Adipose tissue (tissue), 3 donors: Measurements from ENCODE around the gene SMARCAL1. TPM values are rescaled to one million over a fixed set of nuclear protein-coding genes. Genes with fewer than 3 reads are reported as not detected.

Source experiments
- H3K27ac ChIP-seq: one replicate; pipeline ENCODE4 v1.5.1; 2013; ENCODE audit warnings: low read depth, low read length
- WGBS, 3 donors: extraction: QIAGEN DNeasy Blood & Tissue Kit; methylation state at CpG; one replicate each; pipeline ENCODE4 v1.1.7; 2013; 5-methylcytosine and 5-hydroxymethylcytosine counted together
- polyA plus RNA-seq, 3 donors: library from polyadenylated mRNA; stranded (reverse); fragments of 200-250 nt; gene quantifications; one replicate each; pipeline ENCODE4 v1.2.3, GENCODE V29; 2013
- donor health status: healthy with polysubstance abuse.
- donor health status: Bipolar disorder and iron deficiency.
- donor health status: healthy.

SMARCAL1 gene
- polyA plus RNA-seq, 3 donors: 6.7 to 7.5 (median 6.8) TPM

DNA sequence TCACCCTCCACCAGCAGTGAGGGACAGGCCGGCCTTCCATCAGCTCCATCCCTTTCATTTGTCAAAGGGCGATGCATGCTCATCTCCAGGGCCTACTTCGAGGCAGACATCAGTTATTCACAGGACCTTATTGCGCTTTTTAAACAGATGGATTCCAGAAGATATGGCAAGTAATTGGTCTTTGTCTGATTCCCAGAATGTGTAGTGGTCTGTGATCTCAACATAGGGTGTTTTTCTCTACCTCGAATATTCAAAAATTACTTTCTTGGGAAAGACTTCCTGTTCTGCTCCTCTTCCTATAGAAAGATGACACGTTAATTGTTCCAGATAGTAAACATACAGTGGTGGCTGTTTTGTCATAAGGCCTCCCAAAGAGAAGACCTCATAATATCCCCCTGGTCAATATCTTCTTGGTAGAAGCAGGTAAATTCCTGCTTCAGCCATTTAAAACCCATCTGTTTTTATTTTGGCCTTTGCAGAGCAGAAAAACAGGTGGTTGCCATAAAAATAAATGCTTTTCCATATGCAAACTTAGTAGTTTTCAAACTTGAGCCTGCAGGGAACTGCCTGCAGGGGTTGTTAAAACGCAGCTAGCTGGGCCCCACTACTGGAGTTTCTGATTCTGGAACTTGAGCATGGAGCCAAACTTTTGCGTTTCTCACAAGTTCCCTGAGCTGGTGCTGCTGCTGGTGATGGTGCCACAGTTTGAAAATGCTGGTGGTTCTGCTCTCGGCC is 8.2 kb downstream of the SMARCAL1 start:
- no peak overlapping the region for H3K27ac ChIP-seq
- WGBS, 3 donors: 84 to 94% (median 91%) methylated on average over 9 of the region's 9 CpGs

DNA sequence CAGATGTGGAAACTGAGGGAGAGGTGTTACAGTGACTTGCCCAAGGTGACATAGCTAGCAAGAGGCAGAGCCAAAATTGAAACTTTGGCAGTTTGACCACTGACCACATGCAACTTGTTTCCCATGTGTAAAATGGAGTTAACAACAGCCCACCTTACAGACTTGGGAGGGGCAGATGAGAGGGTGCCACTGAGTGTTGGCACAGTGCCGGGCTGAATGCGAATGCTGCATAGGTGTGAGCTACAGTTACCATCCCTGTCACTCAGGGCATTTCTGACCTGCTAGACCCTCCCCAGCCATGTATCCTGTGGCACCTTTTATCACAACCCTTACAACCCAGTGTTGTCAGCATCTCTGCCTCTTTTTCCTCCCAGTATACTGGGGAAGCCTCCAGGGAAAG is 10.8 kb downstream of the SMARCAL1 start:
- WGBS, 3 donors: 96 to 100% (median 98%) methylated on average over 2 of the region's 2 CpGs
- H3K27ac ChIP-seq: no peak overlapping the region

DNA sequence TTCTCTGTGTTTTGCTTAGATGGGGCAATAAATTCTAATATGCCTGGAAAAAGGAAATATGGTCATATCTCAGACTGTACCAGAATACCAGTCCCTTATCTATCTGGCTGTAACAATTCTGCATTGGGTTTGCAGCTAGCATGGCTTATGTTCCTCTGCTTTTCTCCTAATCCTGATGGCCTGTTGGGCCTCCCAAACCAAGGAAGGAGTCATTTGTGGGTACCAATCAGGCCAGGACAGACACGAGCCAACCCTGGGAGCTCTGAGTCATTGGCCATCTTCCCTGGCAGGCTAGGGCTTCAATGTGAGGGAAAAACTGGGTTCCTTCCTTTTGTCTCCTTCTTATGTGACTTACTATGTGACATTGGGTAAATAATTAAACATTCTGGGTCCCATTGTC is 12.0 kb downstream of the SMARCAL1 start:
- H3K27ac ChIP-seq: no peak overlapping the region
- 88 to 100% (median 91%) methylated on average over 1 of the region's 1 CpG for WGBS, 3 donors

DNA sequence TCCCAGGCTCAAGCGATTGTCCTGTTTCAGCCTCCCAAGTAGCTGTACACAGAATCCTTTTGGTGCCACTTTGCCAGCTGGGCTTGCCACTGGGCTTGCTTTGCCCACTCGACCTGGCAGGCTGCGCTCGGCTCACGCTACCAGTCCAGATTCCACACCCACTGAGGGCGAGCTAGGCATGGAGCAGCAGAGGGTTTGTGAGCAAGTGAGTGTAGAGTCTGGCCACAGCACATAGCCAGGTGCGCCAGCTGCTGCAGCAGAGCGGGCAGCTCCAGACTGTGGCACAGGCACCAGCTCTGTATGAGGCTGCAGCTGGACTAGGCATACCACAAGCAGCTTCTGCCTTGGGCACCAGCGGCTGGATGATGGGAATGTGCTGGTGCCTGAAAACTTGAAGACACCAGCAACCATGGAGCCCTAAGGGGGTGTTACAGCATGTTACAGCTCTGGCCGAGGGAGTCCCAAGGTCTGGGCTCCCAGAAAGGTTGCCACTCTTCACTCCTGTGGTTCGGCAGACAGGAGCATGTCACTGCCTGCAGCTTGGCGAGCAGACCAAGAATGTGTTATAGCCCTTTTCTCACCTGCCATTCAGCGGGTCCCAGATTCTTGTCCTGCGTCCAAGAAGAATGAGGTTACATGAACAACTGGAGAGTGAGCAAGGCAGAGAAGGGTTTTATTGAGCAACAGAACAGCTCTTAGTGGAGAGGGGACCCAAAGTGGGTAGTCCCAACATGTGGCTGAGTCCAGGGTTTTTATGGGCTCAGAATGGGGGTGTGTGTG is 12.9 kb downstream of the SMARCAL1 start:
- 98 to 100% (median 98%) methylated on average over 14 of the region's 14 CpGs for WGBS, 3 donors
- no peak overlapping the region for H3K27ac ChIP-seq

DNA sequence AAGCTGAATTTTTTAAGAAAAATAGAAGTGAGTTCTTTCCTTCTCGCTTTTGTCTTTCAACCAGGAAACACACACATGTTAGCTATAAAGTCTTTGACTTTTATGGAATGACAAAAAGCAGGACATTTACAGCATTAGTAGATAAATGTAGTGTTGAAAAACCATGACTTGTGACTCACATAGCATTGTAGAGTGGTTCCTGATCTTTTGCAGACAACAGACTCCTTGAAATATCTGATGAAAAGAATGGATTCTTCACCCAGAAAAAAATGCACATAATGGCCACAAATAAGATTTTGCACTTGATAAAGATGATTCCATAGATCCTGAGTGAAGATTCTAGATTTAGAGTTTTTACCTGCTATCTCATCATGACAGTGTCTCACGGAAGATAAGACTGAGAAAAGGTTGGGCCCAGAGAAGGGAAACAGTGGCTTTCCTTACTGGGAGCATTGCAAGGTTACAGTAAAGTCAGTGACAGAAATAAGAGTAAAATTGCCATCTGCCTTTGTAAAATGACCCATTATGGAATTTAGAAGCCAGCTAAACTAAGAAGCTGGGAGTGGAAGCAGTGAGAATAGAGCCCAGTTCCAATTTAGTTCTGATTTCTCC is 14.0 kb downstream of the SMARCAL1 start:
- WGBS, 3 donors: 88 to 97% (median 92%) methylated on average over 2 of the region's 2 CpGs
- no peak overlapping the region for H3K27ac ChIP-seq

DNA sequence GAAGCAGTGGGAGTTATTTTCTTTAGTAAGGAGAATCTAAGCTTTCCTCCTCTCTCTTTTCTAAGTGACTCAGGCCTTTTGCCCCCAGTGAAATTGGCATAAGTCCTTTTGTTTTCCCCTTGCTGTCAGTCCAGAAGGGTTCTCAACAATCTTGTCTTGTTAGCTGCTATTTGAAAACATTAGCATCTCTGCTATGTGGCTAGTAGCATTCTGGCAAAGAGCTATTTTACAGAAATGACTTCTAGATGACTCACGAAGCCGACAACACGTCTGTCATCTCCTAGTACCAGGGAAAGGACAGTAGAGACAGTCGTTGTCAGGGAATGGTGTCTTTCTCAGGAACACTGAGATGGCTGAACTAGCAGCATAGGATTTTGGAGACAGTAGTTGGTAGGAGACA is 14.7 kb downstream of the SMARCAL1 start:
- 88 to 91% (median 89%) methylated on average over 4 of the region's 4 CpGs for whole genome bisulfite sequencing, 3 donors
- no peak overlapping the region for H3K27ac ChIP-seq

DNA sequence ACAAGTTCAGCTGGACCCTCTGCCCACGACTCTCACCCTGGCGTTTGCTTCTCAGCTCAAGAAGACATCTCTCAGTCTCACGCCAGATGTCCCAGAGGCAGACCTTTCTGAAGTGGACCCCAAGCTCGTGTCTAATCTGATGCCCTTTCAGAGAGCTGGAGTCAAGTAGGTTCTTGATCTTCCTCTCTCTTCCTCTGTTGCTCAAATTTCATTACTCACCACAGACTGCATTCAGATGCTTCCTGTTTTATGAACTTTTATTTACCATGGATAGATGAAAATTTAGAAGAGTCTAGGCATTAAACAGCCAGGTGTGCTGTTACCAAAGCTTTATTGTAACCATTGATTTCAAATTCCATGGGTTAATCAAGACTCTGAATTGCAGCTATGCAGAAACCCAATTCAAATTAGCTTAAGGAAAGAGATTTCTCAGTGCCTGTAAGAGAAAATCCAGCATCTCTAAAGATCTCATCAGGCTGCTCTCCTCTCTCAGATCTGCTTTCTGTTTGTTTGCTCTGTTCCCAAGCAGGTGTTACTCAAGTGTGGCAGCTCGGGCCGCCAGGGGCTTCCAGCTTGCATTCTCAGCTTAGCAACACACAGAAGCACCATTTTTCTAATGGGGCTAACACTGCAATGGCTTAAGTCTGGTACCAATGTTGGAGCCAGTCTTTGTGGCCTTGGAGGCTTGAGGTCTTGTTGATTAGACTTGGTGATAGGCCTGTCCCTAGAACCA is 16.5 kb downstream of the SMARCAL1 start:
- H3K27ac ChIP-seq: no peak overlapping the region
- WGBS, 3 donors: 75 to 79% (median 78%) methylated on average over 6 of the region's 6 CpGs

DNA sequence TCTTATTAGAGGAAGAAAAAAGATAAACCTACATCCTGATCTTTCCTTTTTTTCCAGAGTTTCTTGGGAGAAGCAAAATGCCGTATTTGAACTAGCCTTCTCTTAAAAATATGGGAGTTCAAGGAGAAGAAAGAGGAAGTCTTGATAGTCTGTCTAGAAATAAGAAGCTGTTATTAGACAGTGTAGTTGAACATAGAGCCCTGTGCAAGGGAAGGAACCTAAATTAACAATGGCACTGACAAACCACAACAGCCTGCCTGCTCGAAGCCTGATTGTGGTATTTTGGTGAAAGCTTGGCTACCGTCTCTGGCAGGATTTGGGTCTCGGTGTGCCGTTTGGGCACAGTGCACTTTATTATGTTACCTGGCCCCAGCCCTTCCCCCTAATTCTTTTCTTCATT is 17.1 kb downstream of the SMARCAL1 start:
- WGBS, 3 donors: 67 to 92% (median 68%) methylated on average over 5 of the region's 5 CpGs
- no peak overlapping the region for H3K27ac ChIP-seq

DNA sequence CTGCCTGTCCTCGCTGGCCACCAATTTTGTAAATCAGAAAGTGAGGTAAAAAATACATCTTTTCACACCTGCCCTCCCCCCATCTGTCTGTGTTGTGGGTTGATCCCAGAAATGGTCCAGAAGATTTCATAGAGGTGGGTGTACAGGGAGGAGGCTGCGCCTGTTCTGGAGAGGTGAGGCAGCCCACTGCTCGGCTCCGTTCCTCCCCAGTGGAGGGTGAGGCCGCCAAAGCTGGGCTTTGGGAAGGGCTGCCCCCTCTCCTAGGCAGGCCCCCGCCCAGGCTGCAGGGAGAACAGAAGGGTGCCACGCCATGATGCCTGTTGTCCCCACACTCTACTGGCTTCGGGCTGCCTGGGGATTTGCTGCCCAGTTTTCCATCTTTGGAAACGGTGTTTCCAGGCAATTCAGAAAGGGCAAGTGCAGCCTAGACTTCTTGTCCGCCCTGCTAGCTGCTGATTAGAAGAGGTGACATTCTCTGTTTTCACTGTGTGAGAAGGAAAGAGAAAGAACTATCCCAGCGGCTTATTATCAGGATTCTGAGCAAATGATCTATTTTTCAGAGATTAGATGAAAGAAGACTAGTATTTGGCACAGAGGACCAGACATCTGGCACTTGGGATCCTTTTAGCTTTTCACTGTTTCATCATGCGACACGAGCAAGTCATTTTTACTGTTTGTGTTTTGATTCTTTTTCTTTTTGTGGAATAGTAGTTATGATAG is 18.7 kb downstream of the SMARCAL1 start:
- 85 to 92% (median 90%) methylated on average over 13 of the region's 13 CpGs for WGBS, 3 donors
- H3K27ac ChIP-seq: no peak overlapping the region

DNA sequence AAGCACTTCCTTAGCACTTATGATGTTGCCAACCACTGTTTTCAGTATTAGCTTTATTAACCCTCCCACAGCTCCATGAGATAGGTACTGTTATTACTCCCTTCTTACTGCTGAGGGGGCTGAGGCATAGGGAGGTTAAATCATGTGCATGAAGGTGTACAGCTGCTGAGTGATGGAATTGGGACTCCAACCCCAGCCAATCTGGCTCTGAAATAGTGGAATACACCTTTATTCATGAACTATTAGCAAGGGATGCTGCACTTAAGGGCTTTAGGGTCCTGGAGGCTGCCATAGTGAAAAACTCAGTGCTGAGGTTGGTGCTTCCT is 19.2 kb downstream of the SMARCAL1 start:
- no peak overlapping the region for H3K27ac ChIP-seq

DNA sequence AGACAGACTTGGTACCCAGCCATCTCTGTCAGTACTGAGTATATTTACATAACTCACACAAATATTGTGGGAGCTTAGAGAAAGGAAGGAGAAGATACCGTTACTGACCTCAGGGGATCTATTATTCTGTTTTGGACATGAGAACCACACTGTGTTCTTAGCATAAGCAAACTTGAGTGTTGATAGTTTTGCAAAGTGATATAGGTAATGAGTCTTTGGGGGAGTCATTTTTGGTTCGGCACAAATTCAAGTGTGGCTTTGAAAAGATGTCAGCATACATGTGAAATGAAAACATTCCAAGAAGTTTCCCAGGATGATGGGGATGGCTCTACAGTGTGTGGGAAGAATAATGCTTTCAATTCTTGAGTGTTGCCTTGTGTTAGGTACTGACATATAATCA is 24.1 kb downstream of the SMARCAL1 start:
- 68 to 83% (median 74%) methylated on average over 2 of the region's 2 CpGs for WGBS, 3 donors

DNA sequence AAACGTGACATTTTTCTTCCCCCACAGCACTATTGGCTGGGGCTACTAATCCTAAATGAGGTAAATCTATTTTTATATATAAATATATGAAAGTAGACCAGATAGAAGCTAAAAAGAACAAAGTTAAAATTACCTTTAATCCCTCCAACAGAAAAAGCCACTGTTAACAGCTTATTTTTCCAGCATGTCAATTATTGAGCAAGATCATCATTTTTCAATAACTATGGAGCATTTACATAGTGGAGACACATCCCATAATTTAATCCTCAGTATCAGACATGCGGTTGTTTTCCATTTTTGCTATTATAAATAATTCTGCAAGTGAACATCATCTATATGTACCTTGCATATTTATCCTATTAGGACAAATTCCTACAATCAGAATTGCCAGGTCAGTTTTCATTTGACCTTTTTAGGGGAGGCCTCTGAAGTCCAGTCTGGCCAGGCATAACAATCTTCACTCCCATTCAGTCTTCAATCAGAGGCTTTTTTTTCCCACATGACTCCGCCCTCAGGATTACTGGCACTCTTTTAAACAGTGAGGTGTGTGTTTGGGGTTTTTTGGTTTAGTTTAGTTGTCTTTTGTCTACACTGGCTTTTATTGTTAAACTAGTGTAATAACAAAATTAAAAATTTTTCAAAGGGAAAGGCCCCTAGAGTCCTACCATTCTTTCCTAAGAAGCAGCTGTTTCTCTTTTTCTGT is 29.2 kb downstream of the SMARCAL1 start:
- 78 to 94% (median 79%) methylated on average over 3 of the region's 3 CpGs for WGBS, 3 donors
- H3K27ac ChIP-seq: no peak overlapping the region

More for the DNA sequence above, 24.1 kb downstream of the SMARCAL1 start:
- H3K27ac ChIP-seq: no peak overlapping the region

DNA sequence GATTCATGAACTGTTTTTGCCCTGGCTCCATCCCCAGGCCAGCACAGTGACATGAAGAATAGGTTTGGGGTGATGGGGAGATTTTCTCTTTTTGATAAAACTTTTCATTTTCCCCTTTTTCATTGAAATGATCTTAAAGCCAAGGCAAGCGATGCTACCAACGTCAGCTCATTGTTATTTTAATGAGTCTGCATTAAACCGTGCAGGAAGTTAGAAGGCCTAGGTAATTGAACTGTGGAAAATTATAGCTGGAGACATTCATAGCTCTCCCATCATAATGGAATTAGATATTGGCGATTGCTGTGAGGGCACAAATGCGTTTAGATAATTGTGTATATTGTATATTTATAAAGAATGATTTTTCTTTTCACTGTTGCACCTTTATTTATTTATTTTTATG is 33.2 kb downstream of the SMARCAL1 start:
- 81 to 90% (median 86%) methylated on average over 5 of the region's 5 CpGs for WGBS, 3 donors
- no peak overlapping the region for H3K27ac ChIP-seq

DNA sequence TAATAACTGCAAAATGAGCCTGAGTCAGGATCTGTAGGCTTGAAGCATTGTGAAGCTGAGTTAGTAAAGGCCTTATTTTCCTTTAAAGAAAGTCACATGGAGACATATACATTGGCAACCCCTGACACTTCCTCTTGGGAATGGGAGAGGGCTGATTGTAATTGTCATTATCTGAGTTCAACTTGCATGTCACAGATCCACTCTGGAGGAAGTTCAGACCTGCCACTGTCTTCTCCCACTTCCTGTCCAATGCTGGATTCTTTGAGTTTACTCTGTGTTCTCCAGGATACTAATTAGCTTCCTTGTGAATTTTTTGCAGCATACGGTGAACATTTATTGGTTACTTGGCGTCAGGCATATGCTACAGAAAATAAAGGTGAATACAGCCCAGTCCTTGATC is 34.1 kb downstream of the SMARCAL1 start:
- WGBS, 3 donors: 83 to 94% (median 91%) methylated on average over 2 of the region's 2 CpGs
- H3K27ac ChIP-seq: no peak overlapping the region

DNA sequence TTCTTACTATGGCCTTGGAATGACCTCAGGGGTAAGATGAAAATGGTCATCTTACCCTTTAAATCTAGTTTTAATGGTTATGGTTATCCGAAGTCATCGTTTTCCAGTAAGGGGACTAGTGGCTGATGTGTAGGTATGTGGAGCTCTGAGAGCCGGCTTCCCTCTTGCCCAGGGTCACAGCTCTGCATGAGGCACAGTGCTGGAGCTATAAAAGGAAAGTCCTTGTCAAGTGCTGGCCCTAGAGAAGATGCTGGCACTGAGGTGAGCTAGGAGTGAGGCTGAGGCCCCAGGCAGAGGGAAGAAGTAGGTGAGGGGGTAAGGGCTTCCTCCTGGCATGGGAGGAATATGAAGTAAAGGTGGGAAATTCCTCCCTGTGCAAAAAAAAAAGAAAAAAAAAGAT is 35.0 kb downstream of the SMARCAL1 start:
- 89 to 99% (median 97%) methylated on average over 3 of the region's 3 CpGs for WGBS, 3 donors
- no peak overlapping the region for H3K27ac ChIP-seq

DNA sequence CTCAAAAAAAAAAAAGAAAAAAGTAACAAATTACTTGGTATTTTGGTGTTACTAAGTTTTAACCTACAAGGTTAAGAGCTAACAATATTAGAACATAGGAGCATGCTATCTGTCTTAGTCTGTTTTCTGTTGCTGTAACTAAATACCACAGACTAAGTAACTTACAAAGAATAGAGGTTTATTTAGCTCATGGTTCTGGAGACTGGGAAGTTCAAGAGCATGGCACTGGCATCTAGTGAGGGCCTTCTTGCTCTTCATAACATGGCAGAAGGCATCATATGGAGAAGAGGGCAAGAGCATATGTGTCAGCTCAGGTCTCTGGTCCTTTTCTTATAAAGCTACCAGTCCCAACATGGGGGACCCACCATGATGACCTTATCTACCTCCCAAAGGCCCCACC is 36.5 kb downstream of the SMARCAL1 start:
- no peak overlapping the region for H3K27ac ChIP-seq

DNA sequence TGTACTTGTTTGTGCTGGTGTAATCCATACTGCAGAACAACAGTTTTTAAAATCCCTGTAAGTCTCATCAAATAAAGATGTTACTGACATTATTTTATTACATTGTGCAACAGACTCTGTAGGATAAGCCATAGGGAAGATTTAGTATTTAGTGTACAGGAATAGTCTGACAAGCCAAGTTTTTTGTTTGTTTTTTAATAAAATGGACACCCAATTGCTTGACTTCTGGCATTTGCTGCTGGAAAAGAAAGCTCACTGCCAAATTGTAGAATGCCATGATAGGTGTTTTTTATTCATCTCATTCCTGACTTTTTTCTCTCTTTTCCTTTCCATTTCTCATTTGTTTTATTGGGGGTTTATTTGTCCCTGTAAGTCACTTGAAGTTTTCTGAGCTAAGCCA is 38.1 kb downstream of the SMARCAL1 start:
- no peak overlapping the region for H3K27ac ChIP-seq

DNA sequence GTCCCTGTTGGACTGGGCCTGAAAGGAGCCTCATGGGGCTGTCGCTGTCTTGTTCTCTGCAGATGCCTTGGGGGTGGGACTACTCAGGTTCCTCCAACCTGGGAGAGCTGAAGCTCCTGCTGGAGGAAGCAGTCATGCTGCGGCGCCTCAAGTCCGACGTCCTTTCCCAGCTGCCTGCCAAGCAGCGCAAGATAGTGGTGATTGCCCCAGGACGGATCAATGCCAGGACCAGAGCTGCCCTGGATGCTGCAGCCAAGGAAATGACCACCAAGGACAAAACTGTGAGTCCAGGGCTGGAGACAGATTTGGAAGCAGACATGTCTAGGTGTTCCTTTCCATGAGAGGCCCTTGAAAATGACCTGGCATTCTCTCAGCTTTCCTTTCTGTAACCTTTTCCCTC is 38.5 kb downstream of the SMARCAL1 start:
- WGBS, 3 donors: 83 to 96% (median 95%) methylated on average over 7 of the region's 7 CpGs
- no peak overlapping the region for H3K27ac ChIP-seq
